Ovary (tissue), 9 donors: ENCODE measurements around the gene WDFY1. TPM values are rescaled to one million over a fixed set of nuclear protein-coding genes. Genes with fewer than 3 reads are reported as not detected.

Source experiments
- DNase-seq, 5 donors: peaks; one replicate each; pipeline ENCODE4 v3.0.0-alpha.2; 2019 to 2020
- H3K27ac ChIP-seq, 2 donors: fragments of 200-600 bp; one replicate each; pipeline versions ENCODE4 v1.5.1 to v1.8.0; 2019 to 2022
- H3K27me3 ChIP-seq: fragments of 200-600 bp; one replicate; pipeline ENCODE4 v1.8.0; 2022
- H3K36me3 ChIP-seq: fragments of 200-600 bp; sonication (generic); one replicate; pipeline ENCODE4 v1.5.1; 2019
- H3K4me1 ChIP-seq: one replicate; pipeline ENCODE4 v1.8.1; 2013; ENCODE audit warnings: mild to moderate bottlenecking, moderate library complexity; ENCODE audit not compliant: insufficient read depth
- H3K4me3 ChIP-seq: fragments of 200-600 bp; sonication (generic); one replicate; pipeline ENCODE4 v1.5.1; 2017
- H3K9me3 ChIP-seq, 2 donors: fragments of 200-600 bp in 1 of 2; sonication (generic) in 1 of 2; one replicate each; pipeline versions ENCODE4 v1.5.1 to v1.8.1; 2013 to 2019; ENCODE audit warnings: mild to moderate bottlenecking in 1 of 2, moderate library complexity in 1 of 2
- CTCF ChIP-seq, 3 donors: fragments of 450-650 bp in 2 of 3; fragments of 200-600 bp in 1 of 3; IDR thresholded peaks; one replicate each; pipeline versions ENCODE4 v1.5.1 to v1.8.0; 2016 to 2022; ENCODE audit warnings: antibody characterized with exemption in 3 of 3, mild to moderate bottlenecking in 1 of 3
- EP300 ChIP-seq: sonication (generic); formaldehyde crosslinking; IDR thresholded peaks from one replicate; pipeline ENCODE4 v1.6.1; 2017; ENCODE audit warnings: antibody characterized with exemption
- POLR2A ChIP-seq: fragments of 450-650 bp; IDR thresholded peaks from one replicate; pipeline ENCODE4 v1.6.1; 2017; ENCODE audit warnings: antibody characterized with exemption, mild to moderate bottlenecking, moderate library complexity
- WGBS, 3 donors: extraction: QIAGEN DNeasy Blood & Tissue Kit in 1 of 3; methylation state at CpG; one replicate each; pipeline versions ENCODE4 v1.1.5 to v1.1.7; 2013 to 2017; 5-methylcytosine and 5-hydroxymethylcytosine counted together
- intact Hi-C, 4 donors: fragments of 100-400 bp; cut with DNase I; formaldehyde crosslinking; loops; one replicate each; pipeline versions ENCODE4 v1.11.0 to v1.15.1; 2022 to 2023
- polyA plus RNA-seq, 2 donors: library from polyadenylated mRNA; stranded (reverse); fragments of 200-250 nt in 1 of 2; fragments of 350-450 nt in 1 of 2; fragmentation: Illumina TruSeq in 1 of 2; extraction: RNeasy Lipid Tissue Mini Kit (QIAGEN cat#74804) in 1 of 2; gene quantifications; one replicate each; pipeline ENCODE4 v1.2.3, GENCODE V29; 2013 to 2014
- total RNA-seq, 7 donors: library from RNA; depleted of rRNA in 2 of 7; stranded (reverse); fragments of >200 nt in 2 of 7; fragmentation: NEBNext Ultra II Directional in 3 of 7; extraction: Animal tissue kit (Norgen Biotek cat#: 25700) in 3 of 7; gene quantifications; one replicate each; pipeline versions ENCODE4 v1.1.0 to v1.2.4, GENCODE V29; 2016 to 2023
- donor health status: DM: no; HTN: no; CAD: no; lungs with moderate emphysema.
- donor health status: DM: no; HTN: no; CAD: no.
- donor health status: Bipolar disorder and iron deficiency.
- donor health status: DM: yes; HTN: yes; CAD: no.
- donor health status: DM: no; HTN: no; CAD: no.
- donor health status: DM: yes; HTN: yes; CAD: no.

WDFY1 gene
- total and polyA plus RNA-seq, 9 donors, result 21.2 to 50.1 (median 39.6) TPM

DNA sequence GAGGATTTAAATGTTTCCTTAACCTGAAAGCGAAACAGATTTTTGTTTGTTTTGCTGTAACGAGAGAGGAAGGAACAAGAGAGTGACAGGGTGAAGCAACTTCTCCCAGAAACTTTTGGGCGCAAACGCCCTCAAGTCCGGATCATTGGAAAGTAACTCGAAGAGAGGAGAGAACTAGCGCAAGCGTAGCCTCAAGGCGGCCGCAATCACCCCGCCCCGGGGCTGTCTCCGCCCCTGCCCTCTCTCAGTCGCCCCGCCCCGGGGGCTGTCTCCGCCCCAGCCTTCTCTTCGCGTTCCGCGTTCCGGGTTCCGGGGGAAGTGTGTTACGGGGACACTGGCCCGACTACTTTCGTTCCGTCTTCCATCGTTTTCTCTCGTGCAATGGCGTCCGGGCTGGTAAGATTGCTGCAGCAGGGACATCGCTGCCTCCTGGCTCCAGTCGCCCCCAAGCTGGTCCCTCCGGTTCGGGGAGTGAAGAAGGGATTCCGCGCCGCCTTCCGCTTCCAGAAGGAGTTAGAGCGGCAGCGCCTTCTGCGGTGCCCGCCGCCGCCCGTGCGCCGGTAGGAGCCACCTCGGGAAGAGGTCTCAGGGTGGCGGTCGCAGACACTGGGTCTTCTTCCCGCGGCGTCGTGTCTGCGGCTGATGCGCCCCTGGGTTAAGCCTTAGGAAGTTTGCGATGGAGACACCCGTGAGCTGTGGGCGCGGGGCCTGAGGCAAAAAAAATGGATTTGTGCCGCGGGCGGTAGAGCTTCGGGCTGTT is 12.1 kb upstream of the WDFY1 start, which contains the start of gene MRPL44:
TSS of gene MRPL44 (plus strand) at position 372 of the 760 bp plus-strand sequence. CDS start at position 382, 10 bp downstream.
- Histone ChIP-seq H3K27me3 (no peaks in the 10 kb centered on the region), H3K4me1 (peaks cover 13% of the 10 kb centered on the region), H3K9me3 (no peaks in the 10 kb centered on the region), H3K36me3 (no peaks in the 10 kb centered on the region), H3K4me3 (peak within 1 kb of the TSS; percentile 67), H3K27ac (peak within 1 kb of the TSS; percentile 37 to 51)
- peak; percentile 95 to 99 (median 97) for DNase-seq
- 0 to 1% (median 1%) methylated on average over 59 to 65 of the region's 65 CpGs for WGBS, 3 donors
- TF ChIP-seq POLR2A (peak; percentile 51), CTCF (IDR thresholded peaks at IDR 0.05) (peak in 1 of 3 donors; percentile 36), EP300 (no peak)
- intact Hi-C loops, result loop anchor here in 1 of 4 donors (10.0 kb wide), 1 partner anchor 1302 kb away; the partner anchor contains the start of gene FARSB

DNA sequence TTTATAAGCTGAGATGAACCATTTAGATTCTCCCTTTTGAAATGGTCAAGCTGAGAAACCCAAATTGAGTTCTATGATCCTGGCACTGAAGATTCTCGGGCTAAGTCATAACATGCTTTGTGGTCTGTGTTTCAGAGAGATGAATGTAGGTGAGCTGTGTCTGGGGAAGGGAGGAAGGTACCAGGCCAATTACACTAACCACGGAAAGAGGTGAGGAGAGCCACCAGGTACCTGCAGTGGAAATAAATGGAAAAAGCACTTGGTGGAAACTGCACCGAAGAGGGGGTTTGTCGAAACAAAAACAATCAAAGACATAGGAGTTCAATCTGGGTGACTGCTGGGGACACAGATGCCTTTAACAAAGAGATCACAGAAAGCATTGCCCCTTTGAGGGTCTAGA is 11.2 kb upstream of the WDFY1 start:
- H3K4me3 ChIP-seq, result peak overlapping the region; percentile 67
- no peaks in the 10 kb centered on the region for H3K27me3 ChIP-seq
- intact Hi-C loops, result loop anchor here in 1 of 4 donors (10.0 kb wide), 1 partner anchor 1301 kb away; the partner anchor contains the start of gene FARSB
- no peak for DNase-seq
- H3K9me3 ChIP-seq, result no peaks in the 10 kb centered on the region
- no peaks in the 10 kb centered on the region for H3K36me3 ChIP-seq
- no peak for TF ChIP-seq CTCF (IDR thresholded peaks at IDR 0.05)
- no peak for TF ChIP-seq EP300
- no peak for TF ChIP-seq POLR2A
- H3K27ac ChIP-seq, result peak overlapping the region in 1 of 2 donors; percentile 49
- peaks cover 12% of the 10 kb centered on the region for H3K4me1 ChIP-seq
- 79 to 88% (median 85%) methylated on average over 4 of the region's 4 CpGs for WGBS, 3 donors

DNA sequence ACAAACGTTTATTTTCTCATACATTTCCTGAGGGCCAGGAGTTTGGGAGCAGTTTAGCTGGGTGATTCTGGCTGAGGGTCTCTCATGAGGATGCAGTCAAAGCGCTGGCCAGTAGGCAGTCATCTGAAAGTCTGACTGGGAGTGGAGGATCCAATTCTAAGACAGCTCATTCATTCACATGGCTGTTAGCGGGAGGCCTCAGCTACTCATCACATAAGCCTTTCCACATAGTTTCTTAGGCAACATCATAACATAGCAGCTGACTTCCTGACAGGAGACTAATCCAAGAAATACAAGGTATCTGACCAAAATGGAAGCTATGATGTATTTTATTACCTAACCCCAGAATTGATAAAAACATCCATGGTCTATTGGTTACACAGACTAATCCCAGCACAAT is 9.3 kb upstream of the WDFY1 start:
- no peak for DNase-seq
- peaks cover 2% of the 10 kb centered on the region for H3K4me1 ChIP-seq
- no peaks in the 10 kb centered on the region for H3K36me3 ChIP-seq
- no peaks in the 10 kb centered on the region for H3K27me3 ChIP-seq
- 78 to 93% (median 92%) methylated on average over 3 of the region's 3 CpGs for WGBS, 3 donors
- H3K27ac ChIP-seq, result no peak overlapping the region
- TF ChIP-seq EP300, result no peak
- no peak for TF ChIP-seq CTCF (IDR thresholded peaks at IDR 0.05)
- no peak for TF ChIP-seq POLR2A
- intact Hi-C loops, result loop anchor here in 1 of 4 donors (10.0 kb wide), 1 partner anchor 1300 kb away; the partner anchor contains the start of gene FARSB
- no peak overlapping the region for H3K4me3 ChIP-seq
- no peaks in the 10 kb centered on the region for H3K9me3 ChIP-seq

DNA sequence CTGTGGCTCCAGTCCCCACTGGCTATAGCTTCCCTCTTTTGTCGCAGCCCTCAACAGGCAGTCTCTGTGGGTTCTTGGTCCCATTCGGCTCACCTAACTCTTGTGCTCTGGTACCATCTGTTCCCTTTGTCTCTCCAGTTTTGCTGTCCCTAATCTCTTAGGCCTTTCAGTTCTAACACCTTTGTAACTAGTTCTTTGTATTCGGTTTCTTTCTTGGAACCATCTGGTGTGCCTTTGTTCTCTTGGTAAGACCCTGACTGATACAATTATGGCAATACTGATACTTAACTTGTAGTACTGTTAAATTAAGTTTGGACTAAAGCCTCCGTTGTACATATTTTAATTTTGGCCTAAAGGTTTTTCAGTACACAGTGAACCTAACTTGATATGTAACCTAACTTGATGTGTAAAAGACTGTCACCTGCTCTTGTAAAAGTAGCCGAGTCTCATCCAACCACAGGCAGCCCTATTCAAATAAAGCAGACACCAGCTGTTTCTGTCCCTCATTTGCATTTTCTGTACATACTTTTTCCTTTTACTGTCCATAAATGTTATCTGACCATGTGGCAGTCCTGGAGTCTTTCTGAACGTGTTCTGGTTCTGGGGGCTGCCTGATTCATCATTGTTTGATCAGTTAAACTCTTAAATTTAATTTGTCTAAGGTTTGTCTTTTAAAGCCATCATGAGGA is 7.3 kb upstream of the WDFY1 start:
- no peak overlapping the region for H3K27ac ChIP-seq

More for the DNA sequence above, 7.3 kb upstream of the WDFY1 start:
- Histone ChIP-seq H3K4me3 (no peak overlapping the region), H3K9me3 (no peaks in the 10 kb centered on the region), H3K4me1 (no peaks in the 10 kb centered on the region), H3K36me3 (no peaks in the 10 kb centered on the region), H3K27me3 (no peaks in the 10 kb centered on the region)
- TF ChIP-seq EP300 (no peak), CTCF (IDR thresholded peaks at IDR 0.05) (no peak)
- 80 to 86% (median 85%) methylated on average over 6 of the region's 6 CpGs for WGBS, 3 donors
- intact Hi-C loops, result loop anchor here in 1 of 4 donors (10.0 kb wide), 1 partner anchor 1298 kb away; the partner anchor contains the start of gene FARSB
- DNase-seq, result no peak
